ENCODE data around the gene CPT1C.
A peak's percentile ranks its signal among the peaks of the same experiment; 100 is the strongest.

GRCh38 chr19:49689133-49690078 is 1.5 kb upstream of the CPT1C start, which contains the start of gene ADM5:
- TF ChIP-seq CTCF (IDR thresholded peaks at IDR 0.05) (peak; percentile 63), EZH2 (IDR thresholded peaks at IDR 0.05; ENCODE audit: borderline replicate concordance, insufficient read depth, low read depth, low read length, poor library complexity, severe bottlenecking) (no peak)
